Adrenal gland (tissue), 5 donors: ENCODE measurements around the gene CUL3.

ENCODE experiments used
- POLR2A ChIP-seq, 2 donors: fragments of 450-650 bp; IDR thresholded peaks; one replicate each; pipeline ENCODE4 v1.6.1; 2017; ENCODE audit warnings: antibody characterized with exemption in 2 of 2, mild to moderate bottlenecking in 2 of 2, moderate library complexity in 1 of 2
- TF ChIP-seq, protein P1 (sequence below), 6 experiments: fragments of 450-650 bp in 4 of 6; fragments of 200-600 bp in 2 of 6; sonication (generic) in 1 of 6; IDR thresholded peaks; 1 replicate in 5 of 6; 2 replicates in 1 of 6; pipeline versions ENCODE4 v1.5.1 to v1.8.0; 2016 to 2021; ENCODE audit warnings: antibody characterized with exemption in 6 of 6, mild to moderate bottlenecking in 2 of 6, moderate library complexity in 1 of 6
- donor health status: DM: no; HTN: no; CAD: no.

DNA sequence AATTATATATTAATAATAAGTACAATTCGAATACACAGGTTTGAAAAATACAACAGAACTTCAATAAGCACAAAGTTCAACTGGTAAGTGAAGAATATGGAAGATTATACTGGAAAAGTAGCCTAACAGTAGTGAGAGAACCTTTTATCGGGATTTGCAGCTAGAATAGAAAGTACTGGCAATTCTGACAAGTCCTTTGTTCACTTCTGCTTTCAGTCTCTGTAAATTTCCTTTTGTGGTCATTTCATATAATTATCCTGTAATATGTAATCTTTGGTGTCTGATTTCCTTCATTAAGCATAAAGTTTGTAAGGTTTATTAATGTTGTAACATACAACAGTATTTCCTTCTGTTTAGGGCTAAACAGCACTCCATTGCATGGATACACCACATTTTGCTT, 67.2 kb downstream of the CUL3 start:
- TF ChIP-seq, protein P1, sequence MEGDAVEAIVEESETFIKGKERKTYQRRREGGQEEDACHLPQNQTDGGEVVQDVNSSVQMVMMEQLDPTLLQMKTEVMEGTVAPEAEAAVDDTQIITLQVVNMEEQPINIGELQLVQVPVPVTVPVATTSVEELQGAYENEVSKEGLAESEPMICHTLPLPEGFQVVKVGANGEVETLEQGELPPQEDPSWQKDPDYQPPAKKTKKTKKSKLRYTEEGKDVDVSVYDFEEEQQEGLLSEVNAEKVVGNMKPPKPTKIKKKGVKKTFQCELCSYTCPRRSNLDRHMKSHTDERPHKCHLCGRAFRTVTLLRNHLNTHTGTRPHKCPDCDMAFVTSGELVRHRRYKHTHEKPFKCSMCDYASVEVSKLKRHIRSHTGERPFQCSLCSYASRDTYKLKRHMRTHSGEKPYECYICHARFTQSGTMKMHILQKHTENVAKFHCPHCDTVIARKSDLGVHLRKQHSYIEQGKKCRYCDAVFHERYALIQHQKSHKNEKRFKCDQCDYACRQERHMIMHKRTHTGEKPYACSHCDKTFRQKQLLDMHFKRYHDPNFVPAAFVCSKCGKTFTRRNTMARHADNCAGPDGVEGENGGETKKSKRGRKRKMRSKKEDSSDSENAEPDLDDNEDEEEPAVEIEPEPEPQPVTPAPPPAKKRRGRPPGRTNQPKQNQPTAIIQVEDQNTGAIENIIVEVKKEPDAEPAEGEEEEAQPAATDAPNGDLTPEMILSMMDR (IDR thresholded peaks at IDR 0.05): no peak
- no peak for TF ChIP-seq POLR2A (IDR thresholded peaks at IDR 0.05)
